Adrenal gland (tissue), 5 donors: ENCODE data around the gene TBC1D24.

ENCODE experiments used
- POLR2A ChIP-seq, 2 donors: fragments of 450-650 bp; IDR thresholded peaks; one replicate each; pipeline ENCODE4 v1.6.1; 2017; ENCODE audit warnings: antibody characterized with exemption in 2 of 2, mild to moderate bottlenecking in 2 of 2, moderate library complexity in 1 of 2
- TF ChIP-seq, protein P1 (sequence below), 6 experiments: fragments of 450-650 bp in 4 of 6; fragments of 200-600 bp in 2 of 6; sonication (generic) in 1 of 6; IDR thresholded peaks; 1 replicate in 5 of 6; 2 replicates in 1 of 6; pipeline versions ENCODE4 v1.5.1 to v1.8.0; 2016 to 2021; ENCODE audit warnings: antibody characterized with exemption in 6 of 6, mild to moderate bottlenecking in 2 of 6, moderate library complexity in 1 of 6
- donor health status: DM: no; HTN: no; CAD: no.

DNA sequence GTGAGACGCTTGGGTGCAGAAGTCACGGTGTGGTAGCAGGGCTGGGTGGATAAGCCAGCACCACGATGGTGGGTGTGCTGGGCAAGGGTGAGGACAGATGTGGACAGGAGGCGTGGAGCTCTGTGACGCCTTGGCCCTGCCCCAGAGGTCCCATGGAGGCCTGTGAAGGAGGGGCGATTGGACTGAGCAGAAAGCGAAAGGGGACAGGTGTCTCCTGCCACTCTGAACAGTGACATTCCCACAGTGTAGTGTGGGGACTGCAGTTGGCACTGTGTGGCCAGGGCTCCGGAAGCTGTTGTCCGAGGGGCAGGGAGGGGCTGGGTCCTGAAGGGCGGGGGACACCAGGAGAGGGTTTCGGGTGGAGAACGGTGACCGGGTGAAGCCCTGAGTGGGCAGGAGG is 7.3 kb downstream of the TBC1D24 start:
- TF ChIP-seq, protein P1, sequence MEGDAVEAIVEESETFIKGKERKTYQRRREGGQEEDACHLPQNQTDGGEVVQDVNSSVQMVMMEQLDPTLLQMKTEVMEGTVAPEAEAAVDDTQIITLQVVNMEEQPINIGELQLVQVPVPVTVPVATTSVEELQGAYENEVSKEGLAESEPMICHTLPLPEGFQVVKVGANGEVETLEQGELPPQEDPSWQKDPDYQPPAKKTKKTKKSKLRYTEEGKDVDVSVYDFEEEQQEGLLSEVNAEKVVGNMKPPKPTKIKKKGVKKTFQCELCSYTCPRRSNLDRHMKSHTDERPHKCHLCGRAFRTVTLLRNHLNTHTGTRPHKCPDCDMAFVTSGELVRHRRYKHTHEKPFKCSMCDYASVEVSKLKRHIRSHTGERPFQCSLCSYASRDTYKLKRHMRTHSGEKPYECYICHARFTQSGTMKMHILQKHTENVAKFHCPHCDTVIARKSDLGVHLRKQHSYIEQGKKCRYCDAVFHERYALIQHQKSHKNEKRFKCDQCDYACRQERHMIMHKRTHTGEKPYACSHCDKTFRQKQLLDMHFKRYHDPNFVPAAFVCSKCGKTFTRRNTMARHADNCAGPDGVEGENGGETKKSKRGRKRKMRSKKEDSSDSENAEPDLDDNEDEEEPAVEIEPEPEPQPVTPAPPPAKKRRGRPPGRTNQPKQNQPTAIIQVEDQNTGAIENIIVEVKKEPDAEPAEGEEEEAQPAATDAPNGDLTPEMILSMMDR (IDR thresholded peaks at IDR 0.05), result no peak
- TF ChIP-seq POLR2A (IDR thresholded peaks at IDR 0.05), result no peak
